ENCODE measurements around the gene HOOK2. TPM values are rescaled to one million over a fixed set of nuclear protein-coding genes. Genes with fewer than 3 reads are reported as not detected.

The HOOK2 gene
- total and polyA plus RNA-seq, 2 of the 13 experiments (the other 11 are each of a cell fraction or from before 2014, with no cell fraction given): 9.2 to 12.9 TPM

DNA sequence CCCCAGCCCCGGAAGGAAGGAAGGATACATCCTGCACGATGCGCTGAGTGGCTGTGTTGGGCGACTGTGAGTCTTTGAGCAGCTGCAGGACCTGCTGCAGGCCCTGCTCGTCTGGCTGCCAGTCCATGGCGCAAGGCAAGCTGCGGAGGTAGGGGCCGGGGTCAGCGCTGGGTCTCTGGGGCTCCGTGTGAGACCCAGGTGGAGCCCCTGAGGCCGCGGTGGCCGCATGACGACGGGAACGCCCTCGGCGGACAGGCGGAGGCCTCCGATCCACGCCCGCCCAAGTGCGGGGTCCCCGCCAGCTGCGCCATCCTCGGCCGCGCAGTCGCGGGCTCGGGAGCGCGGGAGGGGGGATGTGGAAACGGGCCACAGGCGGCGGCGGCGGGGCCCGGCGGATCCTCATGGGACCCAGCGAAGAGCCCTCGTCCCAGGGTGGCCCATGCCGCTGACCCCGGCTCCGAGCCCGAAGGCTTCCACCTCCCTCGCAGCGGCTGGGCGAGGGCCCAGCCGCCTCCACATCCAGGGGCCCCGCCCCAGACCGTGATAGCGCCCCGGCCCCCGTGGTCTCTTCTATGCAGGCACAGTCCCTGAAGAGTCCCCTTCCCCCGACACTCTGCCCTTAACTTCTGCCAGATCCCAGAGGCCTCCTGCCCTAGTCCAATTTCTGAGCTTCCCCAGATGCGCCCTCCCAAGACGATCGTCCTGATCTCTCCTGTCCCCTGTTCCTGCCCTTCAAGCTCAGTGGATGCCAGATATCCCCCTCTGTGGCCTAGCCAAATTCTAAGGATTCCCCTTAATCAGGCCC, 54.3 kb downstream of the HOOK2 start (continued):
- TF ChIP-seq TFDP1 (CRISPR knock-in tag; IDR thresholded peaks at IDR 0.05; ENCODE audit: borderline replicate concordance): 0 out of 2 replicates have a peak, but pooled peaks have one; percentile 13
- TF ChIP-seq HIVEP1 (CRISPR knock-in tag; IDR thresholded peaks at IDR 0.05): no peak
- TF ChIP-seq HOXA9 (CRISPR knock-in tag; IDR thresholded peaks at IDR 0.05; ENCODE audit: borderline replicate concordance): no peak
- no peak for TF ChIP-seq FOXJ3 (CRISPR knock-in tag; IDR thresholded peaks at IDR 0.05; ENCODE audit: borderline replicate concordance)
- TF ChIP-seq ZC3H13 (CRISPR knock-in tag; IDR thresholded peaks at IDR 0.05): 0 out of 2 replicates have a peak, but pooled peaks have one; percentile 38
- no peak for TF ChIP-seq SIN3B (IDR thresholded peaks at IDR 0.05; ENCODE audit: low read length)
- peak; percentile 71; the same call in 1 of the 2 replicates for TF ChIP-seq ZBTB38 (CRISPR knock-in tag; IDR thresholded peaks at IDR 0.05)
- TF ChIP-seq, protein P1, sequence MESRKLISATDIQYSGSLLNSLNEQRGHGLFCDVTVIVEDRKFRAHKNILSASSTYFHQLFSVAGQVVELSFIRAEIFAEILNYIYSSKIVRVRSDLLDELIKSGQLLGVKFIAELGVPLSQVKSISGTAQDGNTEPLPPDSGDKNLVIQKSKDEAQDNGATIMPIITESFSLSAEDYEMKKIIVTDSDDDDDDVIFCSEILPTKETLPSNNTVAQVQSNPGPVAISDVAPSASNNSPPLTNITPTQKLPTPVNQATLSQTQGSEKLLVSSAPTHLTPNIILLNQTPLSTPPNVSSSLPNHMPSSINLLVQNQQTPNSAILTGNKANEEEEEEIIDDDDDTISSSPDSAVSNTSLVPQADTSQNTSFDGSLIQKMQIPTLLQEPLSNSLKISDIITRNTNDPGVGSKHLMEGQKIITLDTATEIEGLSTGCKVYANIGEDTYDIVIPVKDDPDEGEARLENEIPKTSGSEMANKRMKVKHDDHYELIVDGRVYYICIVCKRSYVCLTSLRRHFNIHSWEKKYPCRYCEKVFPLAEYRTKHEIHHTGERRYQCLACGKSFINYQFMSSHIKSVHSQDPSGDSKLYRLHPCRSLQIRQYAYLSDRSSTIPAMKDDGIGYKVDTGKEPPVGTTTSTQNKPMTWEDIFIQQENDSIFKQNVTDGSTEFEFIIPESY (CRISPR knock-in tag; IDR thresholded peaks at IDR 0.05): 0 out of 2 replicates have a peak, but pooled peaks have one; percentile 25
- peak; percentile 30 for TF ChIP-seq HNRNPLL (IDR thresholded peaks at IDR 0.05; ENCODE audit: low read depth, low read length, poor library complexity, severe bottlenecking)
- TF ChIP-seq ZNF280D (CRISPR knock-in tag; IDR thresholded peaks at IDR 0.05): 0 out of 2 replicates have a peak, but pooled peaks have one; percentile 35
- no peak for TF ChIP-seq ZNF7 (CRISPR knock-in tag; IDR thresholded peaks at IDR 0.05)
- no peak for TF ChIP-seq TMF1 (CRISPR knock-in tag; IDR thresholded peaks at IDR 0.05; ENCODE audit: low read depth)
- TF ChIP-seq, protein P2, sequence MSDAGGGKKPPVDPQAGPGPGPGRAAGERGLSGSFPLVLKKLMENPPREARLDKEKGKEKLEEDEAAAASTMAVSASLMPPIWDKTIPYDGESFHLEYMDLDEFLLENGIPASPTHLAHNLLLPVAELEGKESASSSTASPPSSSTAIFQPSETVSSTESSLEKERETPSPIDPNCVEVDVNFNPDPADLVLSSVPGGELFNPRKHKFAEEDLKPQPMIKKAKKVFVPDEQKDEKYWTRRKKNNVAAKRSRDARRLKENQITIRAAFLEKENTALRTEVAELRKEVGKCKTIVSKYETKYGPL (CRISPR knock-in tag; IDR thresholded peaks at IDR 0.05): no peak
- TF ChIP-seq MYC (CRISPR knock-in tag; IDR thresholded peaks at IDR 0.05; ENCODE audit: borderline replicate concordance): peak; percentile 21; the same call in 1 of the 2 replicates
- no peak for TF ChIP-seq NFYC (CRISPR knock-in tag; IDR thresholded peaks at IDR 0.05)
- no peak for TF ChIP-seq NFYB (CRISPR knock-in tag; IDR thresholded peaks at IDR 0.05)
- TF ChIP-seq RAD21 (CRISPR knock-in tag; IDR thresholded peaks at IDR 0.05): 0 out of 2 replicates have a peak, but pooled peaks have one; percentile 11
- 0 out of 2 replicates have a peak, but pooled peaks have one; percentile 26 for TF ChIP-seq ZNF792 (CRISPR knock-in tag; IDR thresholded peaks at IDR 0.05)
- TF ChIP-seq ELF4 (CRISPR knock-in tag; IDR thresholded peaks at IDR 0.05; ENCODE audit: borderline replicate concordance): no peak
- TF ChIP-seq ZNF160 (CRISPR knock-in tag; IDR thresholded peaks at IDR 0.05): no peak
- no peak for TF ChIP-seq BORCS8-MEF2B (CRISPR knock-in tag; IDR thresholded peaks at IDR 0.05)
- TF ChIP-seq RBFOX2 (IDR thresholded peaks at IDR 0.05; ENCODE audit: low read depth, low read length): peak; percentile 62

Measured in HepG2 (cell line).